Gastrocnemius medialis (tissue), 4 donors: ENCODE measurements around the gene RPEL1.

Experiments
- CTCF ChIP-seq, 5 experiments: fragments of 450-650 bp in 3 of 5; fragments of 200-600 bp in 2 of 5; sonication (generic) in 2 of 5; IDR thresholded peaks in 4 of 5; conservative IDR thresholded peaks in 1 of 5; 1 replicate in 4 of 5; 2 replicates in 1 of 5; pipeline ENCODE4 v1.5.1; 2016 to 2019; ENCODE audit warnings: antibody characterized with exemption in 5 of 5, mild to moderate bottlenecking in 3 of 5, moderate library complexity in 3 of 5
- POLR2A ChIP-seq, 2 donors: fragments of 450-650 bp; IDR thresholded peaks; one replicate each; pipeline ENCODE4 v1.6.1; 2017; ENCODE audit warnings: antibody characterized with exemption in 2 of 2, mild to moderate bottlenecking in 2 of 2, moderate library complexity in 2 of 2

- TF ChIP-seq CTCF (IDR thresholded peaks at IDR 0.05 in 4 of 5, conservative IDR thresholded peaks at IDR 0.05 in 1 of 5) (no peak), POLR2A (IDR thresholded peaks at IDR 0.05) (no peak)
These were observed 14.6 kb upstream of the RPEL1 start for GRCh38 chr10:103231047-103231551.
